ENCODE measurements around the gene CAMK1D.

DNA sequence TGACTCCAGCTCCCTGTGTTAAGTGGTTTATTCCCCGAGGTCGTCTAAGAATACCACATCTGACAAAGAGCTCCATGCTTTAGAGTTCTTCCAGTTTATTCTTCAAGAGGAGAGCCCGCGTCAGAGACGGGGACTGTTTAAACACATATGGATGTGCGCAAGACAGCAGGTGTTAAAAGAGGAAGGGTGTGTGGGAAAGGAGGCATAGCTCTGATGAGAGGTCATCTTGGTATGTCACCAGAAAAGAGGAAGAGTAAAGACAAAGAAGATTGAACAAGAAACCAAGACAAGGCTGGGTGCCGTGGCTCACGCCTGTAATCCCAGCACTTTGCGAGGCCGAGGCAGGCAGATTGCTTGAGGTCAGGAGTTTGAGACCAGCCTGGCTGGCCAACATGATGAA lies 393.4 kb downstream of the CAMK1D start:
- no peak for TF ChIP-seq FOXK1 (CRISPR knock-in tag; IDR thresholded peaks at IDR 0.05)
- TF ChIP-seq, protein P1, sequence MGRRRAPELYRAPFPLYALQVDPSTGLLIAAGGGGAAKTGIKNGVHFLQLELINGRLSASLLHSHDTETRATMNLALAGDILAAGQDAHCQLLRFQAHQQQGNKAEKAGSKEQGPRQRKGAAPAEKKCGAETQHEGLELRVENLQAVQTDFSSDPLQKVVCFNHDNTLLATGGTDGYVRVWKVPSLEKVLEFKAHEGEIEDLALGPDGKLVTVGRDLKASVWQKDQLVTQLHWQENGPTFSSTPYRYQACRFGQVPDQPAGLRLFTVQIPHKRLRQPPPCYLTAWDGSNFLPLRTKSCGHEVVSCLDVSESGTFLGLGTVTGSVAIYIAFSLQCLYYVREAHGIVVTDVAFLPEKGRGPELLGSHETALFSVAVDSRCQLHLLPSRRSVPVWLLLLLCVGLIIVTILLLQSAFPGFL (CRISPR knock-in tag; IDR thresholded peaks at IDR 0.05; ENCODE audit: borderline replicate concordance), result no peak
- TF ChIP-seq, protein P2, sequence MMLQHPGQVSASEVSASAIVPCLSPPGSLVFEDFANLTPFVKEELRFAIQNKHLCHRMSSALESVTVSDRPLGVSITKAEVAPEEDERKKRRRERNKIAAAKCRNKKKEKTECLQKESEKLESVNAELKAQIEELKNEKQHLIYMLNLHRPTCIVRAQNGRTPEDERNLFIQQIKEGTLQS (CRISPR knock-in tag; conservative IDR thresholded peaks at IDR 0.05), result no peak
- no peak for TF ChIP-seq ZNF121 (CRISPR knock-in tag; IDR thresholded peaks at IDR 0.05)
- TF ChIP-seq, protein P3, sequence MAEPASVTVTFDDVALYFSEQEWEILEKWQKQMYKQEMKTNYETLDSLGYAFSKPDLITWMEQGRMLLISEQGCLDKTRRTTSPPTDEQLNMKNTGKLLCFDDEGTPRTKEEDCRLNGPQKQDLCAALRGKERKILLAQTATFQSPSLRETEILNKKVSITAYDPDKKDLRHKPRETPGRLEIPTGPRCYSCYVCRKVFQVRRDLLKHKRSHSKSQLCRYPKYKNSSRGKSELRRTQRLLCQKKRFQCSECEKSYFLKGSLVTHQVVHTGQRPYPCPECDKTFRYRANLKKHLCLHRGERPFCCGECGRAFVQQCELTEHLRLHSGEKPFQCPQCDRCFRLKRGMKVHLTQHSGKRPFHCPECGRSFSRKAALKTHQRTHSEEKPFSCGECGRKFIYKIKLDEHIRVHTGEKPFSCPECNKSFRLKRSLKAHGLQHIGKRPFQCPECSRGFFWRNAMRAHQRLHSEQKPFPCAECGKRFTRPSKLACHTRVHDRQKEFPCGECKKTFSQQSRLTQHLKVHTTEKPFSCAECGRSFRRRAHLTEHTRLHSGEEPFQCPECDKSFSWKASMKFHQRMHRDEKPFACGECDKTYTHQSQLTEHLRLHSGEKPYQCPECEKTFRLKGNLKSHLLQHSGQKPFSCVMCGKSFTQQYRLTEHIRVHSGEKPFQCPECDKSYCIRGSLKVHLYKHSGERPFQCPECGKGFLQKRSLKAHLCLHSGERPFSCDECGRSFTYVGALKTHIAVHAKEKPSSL (CRISPR knock-in tag; conservative IDR thresholded peaks at IDR 0.05), result no peak
- TF ChIP-seq, protein P4, sequence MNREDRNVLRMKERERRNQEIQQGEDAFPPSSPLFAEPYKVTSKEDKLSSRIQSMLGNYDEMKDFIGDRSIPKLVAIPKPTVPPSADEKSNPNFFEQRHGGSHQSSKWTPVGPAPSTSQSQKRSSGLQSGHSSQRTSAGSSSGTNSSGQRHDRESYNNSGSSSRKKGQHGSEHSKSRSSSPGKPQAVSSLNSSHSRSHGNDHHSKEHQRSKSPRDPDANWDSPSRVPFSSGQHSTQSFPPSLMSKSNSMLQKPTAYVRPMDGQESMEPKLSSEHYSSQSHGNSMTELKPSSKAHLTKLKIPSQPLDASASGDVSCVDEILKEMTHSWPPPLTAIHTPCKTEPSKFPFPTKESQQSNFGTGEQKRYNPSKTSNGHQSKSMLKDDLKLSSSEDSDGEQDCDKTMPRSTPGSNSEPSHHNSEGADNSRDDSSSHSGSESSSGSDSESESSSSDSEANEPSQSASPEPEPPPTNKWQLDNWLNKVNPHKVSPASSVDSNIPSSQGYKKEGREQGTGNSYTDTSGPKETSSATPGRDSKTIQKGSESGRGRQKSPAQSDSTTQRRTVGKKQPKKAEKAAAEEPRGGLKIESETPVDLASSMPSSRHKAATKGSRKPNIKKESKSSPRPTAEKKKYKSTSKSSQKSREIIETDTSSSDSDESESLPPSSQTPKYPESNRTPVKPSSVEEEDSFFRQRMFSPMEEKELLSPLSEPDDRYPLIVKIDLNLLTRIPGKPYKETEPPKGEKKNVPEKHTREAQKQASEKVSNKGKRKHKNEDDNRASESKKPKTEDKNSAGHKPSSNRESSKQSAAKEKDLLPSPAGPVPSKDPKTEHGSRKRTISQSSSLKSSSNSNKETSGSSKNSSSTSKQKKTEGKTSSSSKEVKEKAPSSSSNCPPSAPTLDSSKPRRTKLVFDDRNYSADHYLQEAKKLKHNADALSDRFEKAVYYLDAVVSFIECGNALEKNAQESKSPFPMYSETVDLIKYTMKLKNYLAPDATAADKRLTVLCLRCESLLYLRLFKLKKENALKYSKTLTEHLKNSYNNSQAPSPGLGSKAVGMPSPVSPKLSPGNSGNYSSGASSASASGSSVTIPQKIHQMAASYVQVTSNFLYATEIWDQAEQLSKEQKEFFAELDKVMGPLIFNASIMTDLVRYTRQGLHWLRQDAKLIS (CRISPR knock-in tag; IDR thresholded peaks at IDR 0.05; ENCODE audit: borderline replicate concordance), result no peak
- no peak for TF ChIP-seq KAT7 (CRISPR knock-in tag; IDR thresholded peaks at IDR 0.05; ENCODE audit: borderline replicate concordance)
- TF ChIP-seq SMAD3 (CRISPR knock-in tag; IDR thresholded peaks at IDR 0.05; ENCODE audit: borderline replicate concordance), result no peak
- TF ChIP-seq, protein P5, sequence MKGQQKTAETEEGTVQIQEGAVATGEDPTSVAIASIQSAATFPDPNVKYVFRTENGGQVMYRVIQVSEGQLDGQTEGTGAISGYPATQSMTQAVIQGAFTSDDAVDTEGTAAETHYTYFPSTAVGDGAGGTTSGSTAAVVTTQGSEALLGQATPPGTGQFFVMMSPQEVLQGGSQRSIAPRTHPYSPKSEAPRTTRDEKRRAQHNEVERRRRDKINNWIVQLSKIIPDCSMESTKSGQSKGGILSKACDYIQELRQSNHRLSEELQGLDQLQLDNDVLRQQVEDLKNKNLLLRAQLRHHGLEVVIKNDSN (CRISPR knock-in tag; IDR thresholded peaks at IDR 0.05), result no peak
- TF ChIP-seq, protein P6, sequence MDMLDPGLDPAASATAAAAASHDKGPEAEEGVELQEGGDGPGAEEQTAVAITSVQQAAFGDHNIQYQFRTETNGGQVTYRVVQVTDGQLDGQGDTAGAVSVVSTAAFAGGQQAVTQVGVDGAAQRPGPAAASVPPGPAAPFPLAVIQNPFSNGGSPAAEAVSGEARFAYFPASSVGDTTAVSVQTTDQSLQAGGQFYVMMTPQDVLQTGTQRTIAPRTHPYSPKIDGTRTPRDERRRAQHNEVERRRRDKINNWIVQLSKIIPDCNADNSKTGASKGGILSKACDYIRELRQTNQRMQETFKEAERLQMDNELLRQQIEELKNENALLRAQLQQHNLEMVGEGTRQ (CRISPR knock-in tag; IDR thresholded peaks at IDR 0.05), result no peak
- no peak for TF ChIP-seq PRRX2 (CRISPR knock-in tag; IDR thresholded peaks at IDR 0.05)
- TF ChIP-seq CBFB (CRISPR knock-in tag; IDR thresholded peaks at IDR 0.05; ENCODE audit: low read depth), result no peak
- TF ChIP-seq, protein P7, sequence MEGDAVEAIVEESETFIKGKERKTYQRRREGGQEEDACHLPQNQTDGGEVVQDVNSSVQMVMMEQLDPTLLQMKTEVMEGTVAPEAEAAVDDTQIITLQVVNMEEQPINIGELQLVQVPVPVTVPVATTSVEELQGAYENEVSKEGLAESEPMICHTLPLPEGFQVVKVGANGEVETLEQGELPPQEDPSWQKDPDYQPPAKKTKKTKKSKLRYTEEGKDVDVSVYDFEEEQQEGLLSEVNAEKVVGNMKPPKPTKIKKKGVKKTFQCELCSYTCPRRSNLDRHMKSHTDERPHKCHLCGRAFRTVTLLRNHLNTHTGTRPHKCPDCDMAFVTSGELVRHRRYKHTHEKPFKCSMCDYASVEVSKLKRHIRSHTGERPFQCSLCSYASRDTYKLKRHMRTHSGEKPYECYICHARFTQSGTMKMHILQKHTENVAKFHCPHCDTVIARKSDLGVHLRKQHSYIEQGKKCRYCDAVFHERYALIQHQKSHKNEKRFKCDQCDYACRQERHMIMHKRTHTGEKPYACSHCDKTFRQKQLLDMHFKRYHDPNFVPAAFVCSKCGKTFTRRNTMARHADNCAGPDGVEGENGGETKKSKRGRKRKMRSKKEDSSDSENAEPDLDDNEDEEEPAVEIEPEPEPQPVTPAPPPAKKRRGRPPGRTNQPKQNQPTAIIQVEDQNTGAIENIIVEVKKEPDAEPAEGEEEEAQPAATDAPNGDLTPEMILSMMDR (IDR thresholded peaks at IDR 0.05), result no peak
- TF ChIP-seq FOXJ3 (CRISPR knock-in tag; IDR thresholded peaks at IDR 0.05; ENCODE audit: borderline replicate concordance), result no peak

All from WTC11 (cell line).